ENCODE measurements around the gene ANOS1.

ANOS1 gene

DNA sequence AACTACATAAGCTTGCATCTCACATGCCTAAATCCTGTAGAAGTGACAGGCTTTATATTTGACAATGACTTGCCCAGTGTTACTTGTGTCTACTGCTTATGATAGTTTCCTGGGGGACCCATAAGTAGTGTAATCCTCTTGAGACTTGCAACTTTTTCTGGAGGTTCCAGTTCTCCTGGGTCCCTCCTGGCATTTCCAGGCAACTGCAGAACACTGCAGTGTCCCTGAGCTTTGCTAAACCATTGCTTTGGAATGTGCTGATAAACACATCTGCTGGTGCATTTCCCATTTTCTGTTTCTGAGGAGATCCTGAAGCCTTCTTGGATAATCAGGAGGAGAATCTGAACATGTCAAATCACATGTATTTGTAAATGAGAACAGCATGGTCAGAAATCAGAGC, 82.0 kb downstream of the ANOS1 start:
- H3K27me3 ChIP-seq (ENCODE audit: low read length): no peaks in the 10 kb centered on the region
- no peak overlapping the region for H3K9ac ChIP-seq (ENCODE audit: low read length)
- H4K20me1 ChIP-seq (ENCODE audit: low read depth, low read length): no peaks in the 10 kb centered on the region
- no peak for TF ChIP-seq EZH2phosphoT487 (conservative IDR thresholded peaks at IDR 0.05; ENCODE audit: low read length)
- TF ChIP-seq, protein P1, sequence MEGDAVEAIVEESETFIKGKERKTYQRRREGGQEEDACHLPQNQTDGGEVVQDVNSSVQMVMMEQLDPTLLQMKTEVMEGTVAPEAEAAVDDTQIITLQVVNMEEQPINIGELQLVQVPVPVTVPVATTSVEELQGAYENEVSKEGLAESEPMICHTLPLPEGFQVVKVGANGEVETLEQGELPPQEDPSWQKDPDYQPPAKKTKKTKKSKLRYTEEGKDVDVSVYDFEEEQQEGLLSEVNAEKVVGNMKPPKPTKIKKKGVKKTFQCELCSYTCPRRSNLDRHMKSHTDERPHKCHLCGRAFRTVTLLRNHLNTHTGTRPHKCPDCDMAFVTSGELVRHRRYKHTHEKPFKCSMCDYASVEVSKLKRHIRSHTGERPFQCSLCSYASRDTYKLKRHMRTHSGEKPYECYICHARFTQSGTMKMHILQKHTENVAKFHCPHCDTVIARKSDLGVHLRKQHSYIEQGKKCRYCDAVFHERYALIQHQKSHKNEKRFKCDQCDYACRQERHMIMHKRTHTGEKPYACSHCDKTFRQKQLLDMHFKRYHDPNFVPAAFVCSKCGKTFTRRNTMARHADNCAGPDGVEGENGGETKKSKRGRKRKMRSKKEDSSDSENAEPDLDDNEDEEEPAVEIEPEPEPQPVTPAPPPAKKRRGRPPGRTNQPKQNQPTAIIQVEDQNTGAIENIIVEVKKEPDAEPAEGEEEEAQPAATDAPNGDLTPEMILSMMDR (IDR thresholded peaks at IDR 0.05; ENCODE audit: insufficient read depth, low read length, poor library complexity, severe bottlenecking): no peak
- H3K4me2 ChIP-seq (ENCODE audit: low read depth, low read length, poor library complexity, severe bottlenecking): no peak overlapping the region
- H3K9me2 ChIP-seq (replicated peaks; ENCODE audit: insufficient read depth, low read length): no peaks in the 10 kb centered on the region
- H3K4me3 ChIP-seq (ENCODE audit: insufficient read depth, low read length, poor library complexity, severe bottlenecking): no peak overlapping the region
- no peak overlapping the region for H3K27ac ChIP-seq (ENCODE audit: low read depth, low read length)
- no peak overlapping the region for H2AFZ ChIP-seq (ENCODE audit: low read depth, low read length, severe bottlenecking)
- H3F3A ChIP-seq (ENCODE audit: insufficient read depth): no peaks in the 10 kb centered on the region
- H3K9me3 ChIP-seq (ENCODE audit: insufficient read depth, low read length): no peaks in the 10 kb centered on the region
- H3K36me3 ChIP-seq (ENCODE audit: low read length): no peaks in the 10 kb centered on the region
- no peaks in the 10 kb centered on the region for H3K79me2 ChIP-seq (ENCODE audit: insufficient read depth, low read length)

DNA sequence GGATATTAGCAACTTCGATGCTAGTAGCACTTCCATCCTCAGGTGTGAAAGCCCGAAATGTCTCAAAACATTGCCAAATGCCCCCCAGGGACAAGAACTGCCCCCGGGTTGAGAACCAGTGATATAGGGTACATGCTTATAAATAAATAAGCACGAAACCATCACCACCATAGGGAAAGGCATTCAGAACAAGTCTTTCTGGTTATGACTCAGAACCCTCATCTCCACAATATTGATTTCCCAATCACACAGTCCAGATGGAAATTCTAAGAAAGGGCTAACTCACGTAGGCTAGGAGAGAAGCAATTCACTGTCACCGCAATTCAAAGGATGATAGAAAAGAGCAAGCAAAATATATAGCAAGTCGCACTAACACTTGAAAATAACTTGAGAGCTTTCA, 84.8 kb downstream of the ANOS1 start:
- H3K36me3 ChIP-seq (ENCODE audit: low read length): no peaks in the 10 kb centered on the region
- no peaks in the 10 kb centered on the region for H3F3A ChIP-seq (ENCODE audit: insufficient read depth)
- H3K27ac ChIP-seq (ENCODE audit: low read depth, low read length): no peak overlapping the region
- no peak overlapping the region for H3K9ac ChIP-seq (ENCODE audit: low read length)
- no peak overlapping the region for H3K4me3 ChIP-seq (ENCODE audit: insufficient read depth, low read length, poor library complexity, severe bottlenecking)
- no peak overlapping the region for H2AFZ ChIP-seq (ENCODE audit: low read depth, low read length, severe bottlenecking)
- H4K20me1 ChIP-seq (ENCODE audit: low read depth, low read length): no peaks in the 10 kb centered on the region
- no peaks in the 10 kb centered on the region for H3K9me2 ChIP-seq (replicated peaks; ENCODE audit: insufficient read depth, low read length)
- H3K9me3 ChIP-seq (ENCODE audit: insufficient read depth, low read length): no peaks in the 10 kb centered on the region
- no peaks in the 10 kb centered on the region for H3K27me3 ChIP-seq (ENCODE audit: low read length)
- TF ChIP-seq, protein P1 (IDR thresholded peaks at IDR 0.05; ENCODE audit: insufficient read depth, low read length, poor library complexity, severe bottlenecking): no peak
- no peak for TF ChIP-seq EZH2phosphoT487 (conservative IDR thresholded peaks at IDR 0.05; ENCODE audit: low read length)
- H3K79me2 ChIP-seq (ENCODE audit: insufficient read depth, low read length): no peaks in the 10 kb centered on the region
- H3K4me2 ChIP-seq (ENCODE audit: low read depth, low read length, poor library complexity, severe bottlenecking): no peak overlapping the region

DNA sequence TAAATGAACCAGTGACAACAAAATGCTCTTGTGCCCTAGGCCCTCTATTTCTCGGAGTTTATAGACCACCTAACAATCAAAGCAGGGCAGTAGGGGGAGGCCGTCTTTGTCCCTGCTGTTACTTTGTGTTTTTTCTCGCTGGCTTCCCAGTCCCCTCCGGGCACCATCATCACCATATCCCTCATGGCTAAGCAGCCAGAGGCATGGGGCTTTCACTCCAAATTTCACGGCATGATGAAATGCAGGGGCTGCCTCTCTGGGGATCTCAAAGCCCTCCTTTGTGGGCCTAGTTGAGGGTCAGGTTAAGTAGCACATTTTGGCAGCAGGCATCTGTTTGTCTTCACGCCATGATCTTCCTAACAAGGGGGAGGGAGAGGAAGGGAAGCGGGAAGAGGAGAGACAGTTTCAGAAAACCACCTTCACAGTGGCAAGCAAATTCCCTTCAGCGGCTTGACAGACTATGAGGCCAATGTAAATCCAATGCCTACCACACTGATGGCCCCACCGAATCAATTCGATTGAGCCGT, 91.9 kb downstream of the ANOS1 start:
- Histone ChIP-seq H3K79me2 (ENCODE audit: insufficient read depth, low read length) (no peaks in the 10 kb centered on the region), H3K36me3 (ENCODE audit: low read length) (no peaks in the 10 kb centered on the region), H3K9ac (ENCODE audit: low read length) (no peak overlapping the region), H3K9me2 (replicated peaks; ENCODE audit: insufficient read depth, low read length) (no peaks in the 10 kb centered on the region), H3F3A (ENCODE audit: insufficient read depth) (no peaks in the 10 kb centered on the region), H3K4me2 (ENCODE audit: low read depth, low read length, poor library complexity, severe bottlenecking) (no peak overlapping the region), H3K9me3 (ENCODE audit: insufficient read depth, low read length) (no peaks in the 10 kb centered on the region), H3K27ac (ENCODE audit: low read depth, low read length) (no peak overlapping the region), H3K4me3 (ENCODE audit: insufficient read depth, low read length, poor library complexity, severe bottlenecking) (no peak overlapping the region), H2AFZ (ENCODE audit: low read depth, low read length, severe bottlenecking) (no peak overlapping the region), H3K27me3 (ENCODE audit: low read length) (no peaks in the 10 kb centered on the region), H4K20me1 (ENCODE audit: low read depth, low read length) (no peaks in the 10 kb centered on the region)
- TF ChIP-seq, protein P1 (IDR thresholded peaks at IDR 0.05; ENCODE audit: insufficient read depth, low read length, poor library complexity, severe bottlenecking): no peak
- no peak for TF ChIP-seq EZH2phosphoT487 (conservative IDR thresholded peaks at IDR 0.05; ENCODE audit: low read length)
